Endothelial cell of umbilical vein (primary cell): ENCODE measurements around the gene KDM3A.

ENCODE experiments used
- EZH2 ChIP-seq: IDR thresholded peaks from 2 replicates; pipeline ENCODE4 v1.6.1; 2012; ENCODE audit warnings: borderline replicate concordance, low read depth, mild to moderate bottlenecking, moderate library complexity, low read length, inconsistent platforms; ENCODE audit not compliant: severe bottlenecking
- GATA2 ChIP-seq: IDR thresholded peaks from 2 replicates; pipeline ENCODE4 v1.7.0; 2011; ENCODE audit warnings: low read depth, mild to moderate bottlenecking, moderate library complexity, mixed read lengths, low read length; ENCODE audit not compliant: insufficient read length, insufficient read depth
- POLR2A ChIP-seq: IDR thresholded peaks from 2 replicates; pipeline ENCODE4 v1.6.1; 2012; ENCODE audit warnings: low read depth, mild to moderate bottlenecking, control low read depth, low read length
- POLR2AphosphoS5 ChIP-seq: IDR thresholded peaks from 2 replicates; pipeline ENCODE4 v1.6.1; 2012; ENCODE audit warnings: low read depth, mild to moderate bottlenecking, control low read depth, low read length, moderate library complexity; ENCODE audit not compliant: insufficient read depth
- TF ChIP-seq, protein P1 (sequence below), 2 donors: IDR thresholded peaks; 1 replicate in 1 of 2; 2 replicates in 1 of 2; pipeline ENCODE4 v1.5.1; 2011; ENCODE audit warnings: low read length in 2 of 2, mild to moderate bottlenecking in 2 of 2, moderate library complexity in 2 of 2, control low read depth in 1 of 2, inconsistent platforms in 1 of 2, low read depth in 1 of 2; ENCODE audit not compliant: insufficient read depth in 1 of 2; ENCODE audit errors: extremely low read depth in 1 of 2
- TF ChIP-seq, protein P2 (sequence below): IDR thresholded peaks from 2 replicates; pipeline ENCODE4 v1.6.1; 2011; ENCODE audit not compliant: insufficient read depth, insufficient read length

DNA sequence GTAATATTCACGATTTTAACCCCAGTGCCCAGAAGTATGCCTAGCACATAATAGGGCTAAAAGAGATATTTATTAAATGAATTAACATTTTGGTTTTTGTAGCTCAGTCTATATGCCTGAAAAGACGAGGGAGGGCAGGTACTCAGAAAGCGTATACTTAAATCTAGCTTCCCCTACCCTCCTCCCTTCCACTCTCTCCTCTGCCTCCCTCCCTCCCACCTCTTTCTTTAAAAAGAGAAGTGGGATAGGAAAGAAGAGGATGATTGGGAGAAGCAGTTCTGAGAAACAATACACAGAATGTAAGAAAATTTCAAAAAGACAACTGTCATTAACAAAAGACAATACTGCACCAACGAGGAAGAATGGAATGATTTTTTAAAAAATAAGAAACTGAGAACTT lies 82.3 kb downstream of the KDM3A start:
- TF ChIP-seq, protein P1, sequence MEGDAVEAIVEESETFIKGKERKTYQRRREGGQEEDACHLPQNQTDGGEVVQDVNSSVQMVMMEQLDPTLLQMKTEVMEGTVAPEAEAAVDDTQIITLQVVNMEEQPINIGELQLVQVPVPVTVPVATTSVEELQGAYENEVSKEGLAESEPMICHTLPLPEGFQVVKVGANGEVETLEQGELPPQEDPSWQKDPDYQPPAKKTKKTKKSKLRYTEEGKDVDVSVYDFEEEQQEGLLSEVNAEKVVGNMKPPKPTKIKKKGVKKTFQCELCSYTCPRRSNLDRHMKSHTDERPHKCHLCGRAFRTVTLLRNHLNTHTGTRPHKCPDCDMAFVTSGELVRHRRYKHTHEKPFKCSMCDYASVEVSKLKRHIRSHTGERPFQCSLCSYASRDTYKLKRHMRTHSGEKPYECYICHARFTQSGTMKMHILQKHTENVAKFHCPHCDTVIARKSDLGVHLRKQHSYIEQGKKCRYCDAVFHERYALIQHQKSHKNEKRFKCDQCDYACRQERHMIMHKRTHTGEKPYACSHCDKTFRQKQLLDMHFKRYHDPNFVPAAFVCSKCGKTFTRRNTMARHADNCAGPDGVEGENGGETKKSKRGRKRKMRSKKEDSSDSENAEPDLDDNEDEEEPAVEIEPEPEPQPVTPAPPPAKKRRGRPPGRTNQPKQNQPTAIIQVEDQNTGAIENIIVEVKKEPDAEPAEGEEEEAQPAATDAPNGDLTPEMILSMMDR (IDR thresholded peaks at IDR 0.05; ENCODE audit: extremely low read depth in 1 of 2, insufficient read depth in 1 of 2, low read depth in 1 of 2, low read length in 2 of 2): no peak
- TF ChIP-seq POLR2A: no peak
- TF ChIP-seq POLR2AphosphoS5: no peak
- no peak for TF ChIP-seq GATA2
- TF ChIP-seq, protein P2, sequence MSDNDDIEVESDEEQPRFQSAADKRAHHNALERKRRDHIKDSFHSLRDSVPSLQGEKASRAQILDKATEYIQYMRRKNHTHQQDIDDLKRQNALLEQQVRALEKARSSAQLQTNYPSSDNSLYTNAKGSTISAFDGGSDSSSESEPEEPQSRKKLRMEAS: no peak
- no peak for TF ChIP-seq EZH2
